ENCODE measurements around the gene KHNYN.

DNA sequence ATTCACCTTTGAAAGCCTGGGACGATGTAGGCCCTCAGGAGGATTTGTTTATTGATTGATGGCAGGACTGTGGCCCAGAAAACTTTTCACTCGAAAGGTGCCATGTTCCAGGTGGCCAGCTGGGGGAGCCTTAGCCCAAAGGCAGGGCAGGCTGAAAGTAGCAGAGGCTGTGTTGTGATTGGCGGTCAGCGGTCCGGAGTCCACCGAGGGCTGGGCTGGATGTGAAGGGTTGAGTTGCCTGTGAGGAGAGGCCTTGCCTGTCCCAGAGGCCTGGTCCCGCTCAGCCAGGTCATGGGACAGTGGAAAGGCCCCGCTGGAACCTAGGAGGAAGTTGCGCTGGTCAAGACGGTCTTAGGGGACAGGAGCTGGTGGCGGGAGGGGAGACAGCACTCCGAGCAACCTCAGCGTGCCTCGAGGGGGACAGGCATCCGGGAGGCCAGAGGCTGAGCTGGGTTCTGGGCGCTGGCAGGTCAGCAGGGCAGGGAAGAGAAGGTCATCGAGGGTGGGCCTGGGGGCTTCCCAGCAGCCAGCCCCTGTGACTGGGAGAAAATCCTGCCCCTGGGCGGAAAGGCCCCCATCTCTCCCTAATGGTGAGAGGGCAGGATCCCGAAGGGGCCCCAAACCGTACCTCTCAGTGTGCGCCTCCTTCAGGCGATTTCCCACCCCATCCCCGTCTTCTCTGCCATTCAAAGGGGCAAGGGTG, 52.0 kb downstream of the KHNYN start:
- TF ChIP-seq, protein P1, sequence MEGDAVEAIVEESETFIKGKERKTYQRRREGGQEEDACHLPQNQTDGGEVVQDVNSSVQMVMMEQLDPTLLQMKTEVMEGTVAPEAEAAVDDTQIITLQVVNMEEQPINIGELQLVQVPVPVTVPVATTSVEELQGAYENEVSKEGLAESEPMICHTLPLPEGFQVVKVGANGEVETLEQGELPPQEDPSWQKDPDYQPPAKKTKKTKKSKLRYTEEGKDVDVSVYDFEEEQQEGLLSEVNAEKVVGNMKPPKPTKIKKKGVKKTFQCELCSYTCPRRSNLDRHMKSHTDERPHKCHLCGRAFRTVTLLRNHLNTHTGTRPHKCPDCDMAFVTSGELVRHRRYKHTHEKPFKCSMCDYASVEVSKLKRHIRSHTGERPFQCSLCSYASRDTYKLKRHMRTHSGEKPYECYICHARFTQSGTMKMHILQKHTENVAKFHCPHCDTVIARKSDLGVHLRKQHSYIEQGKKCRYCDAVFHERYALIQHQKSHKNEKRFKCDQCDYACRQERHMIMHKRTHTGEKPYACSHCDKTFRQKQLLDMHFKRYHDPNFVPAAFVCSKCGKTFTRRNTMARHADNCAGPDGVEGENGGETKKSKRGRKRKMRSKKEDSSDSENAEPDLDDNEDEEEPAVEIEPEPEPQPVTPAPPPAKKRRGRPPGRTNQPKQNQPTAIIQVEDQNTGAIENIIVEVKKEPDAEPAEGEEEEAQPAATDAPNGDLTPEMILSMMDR (tag by site-specific recombination; IDR thresholded peaks at IDR 0.05), result no peak
- no peak for TF ChIP-seq ZNF121 (tag by site-specific recombination; IDR thresholded peaks at IDR 0.05)

All from HEK293 (cell line).